ENCODE measurements around the gene ENAM.

GRCh38 chr4:70680934-70681333 is 52.4 kb downstream of the ENAM start:
- TF ChIP-seq POLR2A (IDR thresholded peaks at IDR 0.05) (no peak), CTCF (IDR thresholded peaks at IDR 0.05) (no peak)

Data from right lobe of liver (tissue), 4 donors.